Activated naive CD4-positive, alpha-beta T cell treated with anti-CD3 and anti-CD28 coated beads, Interleukin-2, amount 10 ng/mL, durations not matched to agents 7 days and 5 days (primary cell): ENCODE data around the gene MEPE.
"Not testable (repeated sequence)": the region's sequence is repeated elsewhere in the genome, so short reads cannot be mapped to it uniquely, and the experiment has no call there.

Source experiments
- CTCF ChIA-PET: fragments of 350-600 bp; sonication (Branson Sonifier 250); formaldehyde crosslinking; loops from one replicate; lab custom pipeline; 2021; ENCODE audit warnings: antibody characterized with exemption; lab: Charles Lee
- DNase-seq: peaks from one replicate; pipeline ENCODE4 v3.0.0-alpha.2; 2020
- H3K27ac Mint-ChIP-seq: one replicate; pipeline ENCODE4 v1.8.0; 2021; ENCODE audit warnings: mild to moderate bottlenecking, moderate library complexity, mixed read lengths
- H3K27me3 Mint-ChIP-seq: one replicate; pipeline ENCODE4 v1.8.0; 2021; ENCODE audit warnings: mild to moderate bottlenecking, mixed read lengths
- H3K36me3 Mint-ChIP-seq: one replicate; pipeline ENCODE4 v1.8.0; 2021; ENCODE audit warnings: mixed read lengths
- H3K4me1 Mint-ChIP-seq: one replicate; pipeline ENCODE4 v1.8.0; 2021; ENCODE audit warnings: mixed read lengths
- H3K4me3 Mint-ChIP-seq: one replicate; pipeline ENCODE4 v1.8.0; 2021; ENCODE audit warnings: mild to moderate bottlenecking, moderate library complexity, mixed read lengths
- H3K9me3 Mint-ChIP-seq: one replicate; pipeline ENCODE4 v1.8.0; 2021; ENCODE audit warnings: mixed read lengths

The MEPE gene

GRCh38 chr4:87881115-87881514 lies 48.3 kb downstream of the MEPE start:
- no peaks in the 10 kb centered on the region for H3K9me3 Mint-ChIP-seq
- no peak overlapping the region for H3K27ac Mint-ChIP-seq
- no peaks in the 10 kb centered on the region for H3K4me1 Mint-ChIP-seq
- CTCF ChIA-PET: no interaction called here
- H3K4me3 Mint-ChIP-seq: no peak overlapping the region
- peaks cover 10% of the 10 kb centered on the region for H3K27me3 Mint-ChIP-seq
- DNase-seq: no peak
- H3K36me3 Mint-ChIP-seq: no peaks in the 10 kb centered on the region

- Mint-ChIP-seq H3K4me1 (no peaks in the 10 kb centered on the region), H3K27me3 (peaks cover 12% of the 10 kb centered on the region), H3K9me3 (no peaks in the 10 kb centered on the region), H3K4me3 (no peak overlapping the region), H3K36me3 (no peaks in the 10 kb centered on the region), H3K27ac (no peak overlapping the region)
- DNase-seq: no peak
- CTCF ChIA-PET: no interaction called here
These were observed 49.6 kb downstream of the MEPE start for GRCh38 chr4:87882321-87882720.

- no peak overlapping the region for H3K27ac Mint-ChIP-seq
- H3K36me3 Mint-ChIP-seq: no peaks in the 10 kb centered on the region
- H3K9me3 Mint-ChIP-seq: no peaks in the 10 kb centered on the region
- peaks cover 12% of the 10 kb centered on the region for H3K27me3 Mint-ChIP-seq
- H3K4me3 Mint-ChIP-seq: no peak overlapping the region
- no peaks in the 10 kb centered on the region for H3K4me1 Mint-ChIP-seq
- DNase-seq: no peak
- CTCF ChIA-PET: no interaction called here
These were observed 50.1 kb downstream of the MEPE start for GRCh38 chr4:87882861-87883260.

GRCh38 chr4:87884976-87885549 lies 52.3 kb downstream of the MEPE start:
- peaks cover 12% of the 10 kb centered on the region for H3K27me3 Mint-ChIP-seq
- H3K4me1 Mint-ChIP-seq: no peaks in the 10 kb centered on the region
- CTCF ChIA-PET: no interaction called here
- no peak overlapping the region for H3K4me3 Mint-ChIP-seq
- no peaks in the 10 kb centered on the region for H3K36me3 Mint-ChIP-seq
- H3K9me3 Mint-ChIP-seq: peaks cover 3% of the 10 kb centered on the region
- DNase-seq: no peak
- H3K27ac Mint-ChIP-seq: no peak overlapping the region

GRCh38 chr4:87886083-87886482 lies 53.3 kb downstream of the MEPE start:
- peaks cover 12% of the 10 kb centered on the region for H3K27me3 Mint-ChIP-seq
- H3K36me3 Mint-ChIP-seq: no peaks in the 10 kb centered on the region
- CTCF ChIA-PET: interaction anchor here (1.4 kb wide), 1 partner anchor 88 kb away, joined by 4 read pairs; no protein-coding TSS in a partner anchor
- H3K4me3 Mint-ChIP-seq: no peak overlapping the region
- no peaks in the 10 kb centered on the region for H3K4me1 Mint-ChIP-seq
- peaks cover 3% of the 10 kb centered on the region for H3K9me3 Mint-ChIP-seq
- H3K27ac Mint-ChIP-seq: no peak overlapping the region
- no peak for DNase-seq

GRCh38 chr4:87890753-87891152 lies 58.0 kb downstream of the MEPE start:
- CTCF ChIA-PET, H3K27ac Mint-ChIP-seq, H3K4me3 Mint-ChIP-seq, DNase-seq, H3K4me1 Mint-ChIP-seq, H3K36me3 Mint-ChIP-seq, H3K9me3 Mint-ChIP-seq: not testable (repeated sequence)
- peaks cover 16% of the 10 kb centered on the region for H3K27me3 Mint-ChIP-seq

- peaks cover 17% of the 10 kb centered on the region for H3K4me1 Mint-ChIP-seq
- CTCF ChIA-PET: no interaction called here
- H3K36me3 Mint-ChIP-seq: no peaks in the 10 kb centered on the region
- DNase-seq: no peak
- no peak overlapping the region for H3K4me3 Mint-ChIP-seq
- H3K9me3 Mint-ChIP-seq: peaks cover 6% of the 10 kb centered on the region
- H3K27ac Mint-ChIP-seq: no peak overlapping the region
- peaks cover 14% of the 10 kb centered on the region for H3K27me3 Mint-ChIP-seq
These were observed 63.3 kb downstream of the MEPE start for GRCh38 chr4:87895964-87896621.
